HepG2 (cell line): Measurements from ENCODE around the gene MAP4K3. TPM values are rescaled to one million over a fixed set of nuclear protein-coding genes. Genes with fewer than 3 reads are reported as not detected.
A peak's percentile ranks its signal among the peaks of the same experiment; 100 is the strongest.

Experiments used
- ATAC-seq: fragments of 200-7000 bp; cut with Tn5 transposase; 3 replicates; pipeline ENCODE4 v1.9.1; 2020; ENCODE audit warnings: mild to moderate bottlenecking, moderate library complexity
- BruUV-seq: library from RNA; stranded (reverse); fragments of 400-500 nt; replicated peaks from 2 replicates; lab custom pipeline; 2021; lab: Mats Ljungman, UMichigan
- CTCF ChIA-PET: fragments of 300-600 bp; formaldehyde crosslinking; extraction: SDS; loops from one replicate; lab custom pipeline; 2021; ENCODE audit warnings: low total read pairs, inconsistent platforms, low intra/inter-chr PET ratio; lab: Yijun Ruan, JAX
- POLR2A ChIA-PET: fragments of 350-600 bp; sonication (Branson Sonifier 250); formaldehyde crosslinking; loops from one replicate; lab custom pipeline; 2020; ENCODE audit warnings: antibody characterized with exemption, inconsistent platforms; lab: Yijun Ruan, JAX
- DNase-seq: peaks from one replicate; pipeline ENCODE4 v3.0.0-alpha.2; 2015; ENCODE audit warnings: low spot score
- FAIRE-seq: peaks from 3 replicates; lab custom pipeline; 2011; peaks lifted over from hg19 to GRCh38; lab: Jason Lieb, UNC
- H2AFZ ChIP-seq: one replicate; pipeline ENCODE4 v1.6.1; 2011; ENCODE audit warnings: low read length, inconsistent platforms
- H3K27ac ChIP-seq: fragments of 300-600 bp; 3 replicates; pipeline ENCODE4 v1.8.0; 2011; ENCODE audit warnings: mixed run types, mild to moderate bottlenecking, mixed read lengths, low read length, inconsistent platforms; ENCODE audit not compliant: insufficient read depth; ENCODE audit errors: extremely low read length
- H3K27me3 ChIP-seq, 2 experiments: fragments of 200-600 bp in 1 of 2; 2 replicates in 1 of 2; 3 replicates in 1 of 2; pipeline versions ENCODE4 v1.6.0 to v1.8.0; 2011; ENCODE audit warnings: low read length in 2 of 2, mild to moderate bottlenecking in 2 of 2, moderate library complexity in 2 of 2, inconsistent platforms in 1 of 2; ENCODE audit not compliant: insufficient read depth in 2 of 2, control insufficient read depth in 1 of 2
- H3K36me3 ChIP-seq, 2 experiments: fragments of 200-600 bp in 1 of 2; replicated peaks in 1 of 2; 2 replicates in 1 of 2; 3 replicates in 1 of 2; pipeline versions ENCODE4 v1.5.1 to v1.8.0; 2011; ENCODE audit warnings: low read length in 2 of 2, inconsistent platforms in 1 of 2; ENCODE audit not compliant: insufficient read depth in 2 of 2, control insufficient read depth in 1 of 2
- H3K4me1 ChIP-seq: 2 replicates; pipeline ENCODE4 v1.5.1; 2012; ENCODE audit warnings: low read length, inconsistent platforms; ENCODE audit not compliant: insufficient read depth
- H3K4me2 ChIP-seq: 2 replicates; pipeline ENCODE4 v1.6.0; 2011; ENCODE audit warnings: low read depth, low read length, inconsistent platforms
- H3K4me3 ChIP-seq, 3 experiments: fragments of 200-600 bp in 1 of 3; sonication (generic), shearing (Covaris generic) in 1 of 3; replicated peaks in 1 of 3; 2 replicates each; pipeline ENCODE4 v1.5.1; 2011 to 2016; ENCODE audit warnings: low read length in 3 of 3, inconsistent platforms in 2 of 3, low read depth in 2 of 3, mild to moderate bottlenecking in 2 of 3, control low read depth in 1 of 3, mixed read lengths in 1 of 3; ENCODE audit not compliant: insufficient read depth in 1 of 3
- H3K79me2 ChIP-seq: one replicate; pipeline ENCODE4 v1.6.1; 2011; ENCODE audit warnings: low read length, inconsistent platforms; ENCODE audit not compliant: insufficient read depth
- H3K9ac ChIP-seq: 2 replicates; pipeline ENCODE4 v1.6.0; 2011; ENCODE audit warnings: mild to moderate bottlenecking, low read depth, low read length, inconsistent platforms; ENCODE audit not compliant: insufficient read depth
- H3K9me3 ChIP-seq: 2 replicates; pipeline ENCODE4 v1.5.1; 2012; ENCODE audit warnings: mild to moderate bottlenecking, low read length
- H4K20me1 ChIP-seq: 2 replicates; pipeline ENCODE4 v1.6.0; 2011; ENCODE audit warnings: inconsistent platforms, mild to moderate bottlenecking, low read length, moderate library complexity; ENCODE audit not compliant: insufficient read depth
- CEBPB ChIP-seq: IDR thresholded peaks from 2 replicates; pipeline ENCODE4 v1.6.1; 2011; ENCODE audit warnings: low read depth, low read length, improper control_type of control experiment, borderline replicate concordance
- ZBTB33 ChIP-seq: sonication (generic); formaldehyde crosslinking; IDR thresholded peaks from 2 replicates; pipeline ENCODE4 v1.4.0; 2020; ENCODE audit warnings: missing genetic modification reagents
- WGBS: methylation state at CpG from one replicate; pipeline ENCODE4 v1.1.6; 2017; ENCODE audit warnings: low lambda C conversion rate; 5-methylcytosine and 5-hydroxymethylcytosine counted together
- in situ Hi-C: cut with HindIII; loops from 2 replicates; pipeline ENCODE4 v1.10.0; 2017; ENCODE audit warnings: low pct_unique_long_range_greater_than_20kb; ENCODE audit not compliant: extremely low pct_ligation_motif_present
- intact Hi-C: fragments of 100-400 bp; cut with micrococcal nuclease; formaldehyde crosslinking; loops from one replicate; pipeline ENCODE4 v1.10.0; 2022; ENCODE audit not compliant: unreplicated experiment
- polyA plus RNA-seq, 8 experiments: library from polyadenylated mRNA; depleted of rRNA in 3 of 8; stranded (reverse) in 7 of 8; unstranded in 1 of 8; fragments of >200 nt; fragmentation: Illumina TruSeq in 4 of 8; extraction: Trizol in 4 of 8; gene quantifications; 2 replicates each; pipeline versions ENCODE4 v1.2.1 to v1.2.3, GENCODE V29; 2011 to 2016; ENCODE audit warnings: low read depth in 4 of 8, missing spikeins in 1 of 8, mixed read lengths in 1 of 8; ENCODE audit not compliant: insufficient read depth in 1 of 8
- total RNA-seq, 5 experiments: library from RNA; depleted of rRNA; stranded (reverse); fragments of >200 nt; fragmentation: Illumina TruSeq; extraction: Trizol; gene quantifications; 2 replicates each; pipeline ENCODE4 v1.2.3, GENCODE V29; 2016; ENCODE audit warnings: low read depth in 1 of 5
- TF ChIP-seq, protein P1 (sequence below), 2 experiments: fragments of 450-650 bp in 1 of 2; sonication (generic) in 1 of 2; formaldehyde crosslinking; IDR thresholded peaks; 2 replicates each; pipeline versions ENCODE4 v1.5.0 to v1.8.0; 2020 to 2022; ENCODE audit warnings: mild to moderate bottlenecking in 1 of 2, missing genetic modification reagents in 1 of 2

Gene MAP4K3
- total and polyA plus RNA-seq, 2 of the 13 experiments (the other 11 are each of a cell fraction or from before 2014, with no cell fraction given), result 45.9 to 53.2 TPM

- POLR2A ChIA-PET, result no interaction called here
- no peak overlapping the region for H3K4me2 ChIP-seq
- BruUV-seq, result no TSS peak
- H3K27ac ChIP-seq, result no peak overlapping the region
- no peaks in the 10 kb centered on the region for H3K79me2 ChIP-seq
- H4K20me1 ChIP-seq, result no peaks in the 10 kb centered on the region
- no peaks in the 10 kb centered on the region for H3K27me3 ChIP-seq
- FAIRE-seq (no peak), ATAC-seq (no peak), DNase-seq (no peak)
- H3K36me3 ChIP-seq, result peaks cover 0 to 29% of the 10 kb centered on the region in 2 experiments; a peak in 2 of 5 replicates
- no peaks in the 10 kb centered on the region for H3K4me1 ChIP-seq
- in situ Hi-C loops, result no loop called here
- intact Hi-C loops, result no loop called here
- H3K9me3 ChIP-seq, result no peaks in the 10 kb centered on the region
- H3K9ac ChIP-seq, result no peak overlapping the region
- H2AFZ ChIP-seq, result no peak overlapping the region
- CTCF ChIA-PET, result no interaction called here
- TF ChIP-seq, protein P1, sequence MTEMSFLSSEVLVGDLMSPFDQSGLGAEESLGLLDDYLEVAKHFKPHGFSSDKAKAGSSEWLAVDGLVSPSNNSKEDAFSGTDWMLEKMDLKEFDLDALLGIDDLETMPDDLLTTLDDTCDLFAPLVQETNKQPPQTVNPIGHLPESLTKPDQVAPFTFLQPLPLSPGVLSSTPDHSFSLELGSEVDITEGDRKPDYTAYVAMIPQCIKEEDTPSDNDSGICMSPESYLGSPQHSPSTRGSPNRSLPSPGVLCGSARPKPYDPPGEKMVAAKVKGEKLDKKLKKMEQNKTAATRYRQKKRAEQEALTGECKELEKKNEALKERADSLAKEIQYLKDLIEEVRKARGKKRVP (CRISPR knock-in tag; IDR thresholded peaks at IDR 0.05), result no peak
- TF ChIP-seq CEBPB, result peak; percentile 68; the same call in 1 of the 2 replicates
- TF ChIP-seq, all 625 proteins: peak for 1
- no peak overlapping the region for H3K4me3 ChIP-seq
- WGBS, result 97% methylated on average over 4 of the region's 4 CpGs
Measured at GRCh38 chr2:39304729-39305128, 132.4 kb downstream of the MAP4K3 start.

DNA sequence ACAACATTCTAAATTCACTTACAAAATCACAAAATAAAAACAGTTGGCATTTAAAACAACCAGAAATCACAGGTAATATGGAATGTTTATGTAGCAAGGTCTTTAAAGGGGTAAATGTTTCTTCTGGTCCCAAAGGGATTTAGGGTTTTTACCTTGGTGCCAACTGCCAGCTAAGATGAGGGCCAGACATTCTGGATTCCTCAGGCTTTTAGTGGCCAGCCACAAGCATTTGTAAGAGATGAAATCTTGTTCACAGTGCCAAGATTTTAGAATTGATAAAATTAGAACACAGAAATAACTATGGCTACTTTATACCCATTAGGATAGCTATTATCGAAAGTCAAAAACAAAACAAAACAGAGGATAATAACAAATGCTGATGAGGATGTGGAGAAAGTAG is 132.9 kb downstream of the MAP4K3 start:
- no TSS peak for BruUV-seq
- in situ Hi-C loops, result no loop called here
- intact Hi-C loops, result no loop called here
- Histone ChIP-seq H3K4me2 (no peak overlapping the region), H3K4me1 (no peaks in the 10 kb centered on the region), H3K9ac (no peak overlapping the region), H3K27ac (no peak overlapping the region), H3K4me3 (no peak overlapping the region), H3K79me2 (no peaks in the 10 kb centered on the region), H4K20me1 (no peaks in the 10 kb centered on the region), H3K36me3 (peaks cover 0 to 31% of the 10 kb centered on the region in 2 experiments; a peak in 2 of 5 replicates), H3K9me3 (no peaks in the 10 kb centered on the region), H2AFZ (no peak overlapping the region), H3K27me3 (no peaks in the 10 kb centered on the region)
- 99% methylated on average over 1 of the region's 1 CpG for WGBS
- POLR2A ChIA-PET, result no interaction called here
- no peak for DNase-seq
- no peak for FAIRE-seq
- ATAC-seq, result no peak
- CTCF ChIA-PET, result no interaction called here
- no peak for TF ChIP-seq ZBTB33 (CRISPR knock-in tag)
